B cell (primary cell): Measurements from ENCODE around the gene PRR7. TPM values are rescaled to one million over a fixed set of nuclear protein-coding genes. Genes with fewer than 3 reads are reported as not detected.

Experiments
- ATAC-seq: fragments of 200-7000 bp; cut with Tn5 transposase; one replicate; pipeline ENCODE4 v1.10.0; 2021; ENCODE audit warnings: low read depth, mild to moderate bottlenecking, moderate number of reproducible peaks, moderate library complexity
- CTCF ChIA-PET: fragments of 350-600 bp; sonication (Branson Sonifier 250); formaldehyde crosslinking; loops from one replicate; lab custom pipeline; 2021; ENCODE audit warnings: antibody characterized with exemption, inconsistent platforms; lab: Charles Lee
- POLR2A ChIA-PET: fragments of 350-600 bp; sonication (Branson Sonifier 250); formaldehyde crosslinking; loops from one replicate; lab custom pipeline; 2021; ENCODE audit warnings: antibody characterized with exemption; lab: Charles Lee
- DNase-seq: peaks from one replicate; pipeline ENCODE4 v3.0.0; 2013
- H2AFZ ChIP-seq: 2 replicates; pipeline ENCODE4 v1.6.1; 2012; ENCODE audit warnings: mild to moderate bottlenecking, low read depth, low read length; ENCODE audit not compliant: insufficient read depth, poor library complexity, severe bottlenecking
- H3K27ac ChIP-seq, 2 donors: 1 replicate in 1 of 2; 2 replicates in 1 of 2; pipeline ENCODE4 v1.5.1; 2012 to 2013; ENCODE audit warnings: low read length in 2 of 2, mild to moderate bottlenecking in 2 of 2, moderate library complexity in 1 of 2
- H3K27me3 ChIP-seq, 4 experiments: fragments of 200-600 bp in 1 of 4; sonication (generic) in 1 of 4; replicated peaks in 1 of 4; 1 replicate in 2 of 4; 2 replicates in 2 of 4; pipeline versions ENCODE4 v1.6.1 to v1.7.0; 2013 to 2016; ENCODE audit warnings: low read length in 3 of 4, mild to moderate bottlenecking in 2 of 4, mixed read lengths in 1 of 4, moderate library complexity in 1 of 4; ENCODE audit not compliant: insufficient read depth in 4 of 4, control insufficient read depth in 3 of 4; ENCODE audit errors: control extremely low read depth in 1 of 4
- H3K36me3 ChIP-seq, 2 experiments: replicated peaks in 1 of 2; 1 replicate in 1 of 2; 2 replicates in 1 of 2; pipeline versions ENCODE4 v1.6.1 to v1.7.1; 2013; ENCODE audit warnings: low read length in 1 of 2; ENCODE audit not compliant: insufficient read depth in 2 of 2, control insufficient read depth in 1 of 2; ENCODE audit errors: control extremely low read depth in 1 of 2, extremely low read depth in 1 of 2
- H3K4me1 ChIP-seq, 2 donors: fragments of 200-600 bp in 1 of 2; sonication (generic) in 1 of 2; 1 replicate in 1 of 2; 2 replicates in 1 of 2; pipeline versions ENCODE4 v1.5.1 to v1.6.1; 2013 to 2017; ENCODE audit warnings: low read length in 2 of 2; ENCODE audit not compliant: control insufficient read depth in 2 of 2, insufficient read depth in 2 of 2
- H3K4me2 ChIP-seq: replicated peaks from 2 replicates; pipeline ENCODE3; 2012; ENCODE audit warnings: mild to moderate bottlenecking, low read depth, low read length; ENCODE audit not compliant: poor library complexity, severe bottlenecking
- H3K4me3 ChIP-seq, 5 experiments: fragments of 200-600 bp in 1 of 5; sonication (generic) in 1 of 5; 1 replicate in 3 of 5; 2 replicates in 2 of 5; pipeline versions ENCODE4 v1.5.1 to v1.7.0; 2011 to 2016; ENCODE audit warnings: low read length in 4 of 5, mild to moderate bottlenecking in 4 of 5, low read depth in 2 of 5, control low read depth in 1 of 5, moderate library complexity in 1 of 5; ENCODE audit not compliant: insufficient read depth in 1 of 5; ENCODE audit errors: control extremely low read depth in 1 of 5, extremely low read depth in 1 of 5
- H3K79me2 ChIP-seq: fragments of 200-600 bp; sonication (generic); one replicate; pipeline ENCODE4 v1.6.0; 2016; ENCODE audit warnings: low read length; ENCODE audit not compliant: control insufficient read depth, insufficient read depth
- H3K9ac ChIP-seq: fragments of 200-600 bp; sonication (generic); 2 replicates; pipeline ENCODE4 v1.6.1; 2017; ENCODE audit warnings: mild to moderate bottlenecking, low read length, moderate library complexity
- H3K9me3 ChIP-seq, 3 donors: one replicate each; pipeline versions ENCODE4 v1.6.1 to v1.7.1; 2013; ENCODE audit warnings: low read length in 2 of 3; ENCODE audit not compliant: control insufficient read depth in 2 of 3, insufficient read depth in 1 of 3; ENCODE audit errors: control extremely low read depth in 1 of 3
- H4K20me1 ChIP-seq: 2 replicates; pipeline ENCODE4 v1.6.0; 2012; ENCODE audit warnings: mild to moderate bottlenecking, low read length; ENCODE audit not compliant: insufficient read depth, control insufficient read depth, poor library complexity, severe bottlenecking
- H3K27ac Mint-ChIP-seq: one replicate; pipeline ENCODE4 v1.8.0; 2021; ENCODE audit warnings: mixed read lengths
- H3K27me3 Mint-ChIP-seq: one replicate; pipeline ENCODE4 v1.8.0; 2021; ENCODE audit warnings: mixed read lengths
- H3K4me1 Mint-ChIP-seq: one replicate; pipeline ENCODE4 v1.8.0; 2021; ENCODE audit warnings: mixed read lengths
- H3K4me3 Mint-ChIP-seq: one replicate; pipeline ENCODE4 v1.8.0; 2021; ENCODE audit warnings: mixed read lengths
- H3K9me3 Mint-ChIP-seq: one replicate; pipeline ENCODE4 v1.8.0; 2022; ENCODE audit warnings: mixed read lengths; ENCODE audit not compliant: insufficient read depth
- EZH2 ChIP-seq: IDR thresholded peaks from 2 replicates; pipeline ENCODE4 v1.6.1; 2012; ENCODE audit warnings: borderline replicate concordance, low read depth, mild to moderate bottlenecking, moderate library complexity, low read length; ENCODE audit not compliant: insufficient read depth, poor library complexity, severe bottlenecking
- WGBS: methylation state at CpG from one replicate; pipeline ENCODE4 v1.1.5; 2013; ENCODE audit warnings: missing lambda C conversion rate; ENCODE audit not compliant: insufficient coverage; 5-methylcytosine and 5-hydroxymethylcytosine counted together
- intact Hi-C: fragments of 100-400 bp; cut with micrococcal nuclease; formaldehyde crosslinking; loops from one replicate; pipeline ENCODE4 v1.10.0; 2022
- polyA plus RNA-seq: library from polyadenylated mRNA; depleted of rRNA; stranded (reverse); fragments of >200 nt; gene quantifications from 2 replicates; pipeline ENCODE4 v1.2.3, GENCODE V29; 2012
- total RNA-seq, 2 donors: library from RNA; stranded (reverse); fragments of 120-200 nt in 1 of 2; gene quantifications; 1 replicate in 1 of 2; 2 replicates in 1 of 2; pipeline versions ENCODE4 v1.2.3 to v1.2.4, GENCODE V29; 2013 to 2022
- TF ChIP-seq, protein P1 (sequence below): fragments of 200-600 bp; IDR thresholded peaks from one replicate; pipeline ENCODE4 v1.8.0; 2022; ENCODE audit warnings: antibody characterized with exemption, mild to moderate bottlenecking

The PRR7 gene
- total and polyA plus RNA-seq, 2 donors (not counting 1 experiment from before 2014, with no cell fraction given), result 4.8 to 84.4 TPM

DNA sequence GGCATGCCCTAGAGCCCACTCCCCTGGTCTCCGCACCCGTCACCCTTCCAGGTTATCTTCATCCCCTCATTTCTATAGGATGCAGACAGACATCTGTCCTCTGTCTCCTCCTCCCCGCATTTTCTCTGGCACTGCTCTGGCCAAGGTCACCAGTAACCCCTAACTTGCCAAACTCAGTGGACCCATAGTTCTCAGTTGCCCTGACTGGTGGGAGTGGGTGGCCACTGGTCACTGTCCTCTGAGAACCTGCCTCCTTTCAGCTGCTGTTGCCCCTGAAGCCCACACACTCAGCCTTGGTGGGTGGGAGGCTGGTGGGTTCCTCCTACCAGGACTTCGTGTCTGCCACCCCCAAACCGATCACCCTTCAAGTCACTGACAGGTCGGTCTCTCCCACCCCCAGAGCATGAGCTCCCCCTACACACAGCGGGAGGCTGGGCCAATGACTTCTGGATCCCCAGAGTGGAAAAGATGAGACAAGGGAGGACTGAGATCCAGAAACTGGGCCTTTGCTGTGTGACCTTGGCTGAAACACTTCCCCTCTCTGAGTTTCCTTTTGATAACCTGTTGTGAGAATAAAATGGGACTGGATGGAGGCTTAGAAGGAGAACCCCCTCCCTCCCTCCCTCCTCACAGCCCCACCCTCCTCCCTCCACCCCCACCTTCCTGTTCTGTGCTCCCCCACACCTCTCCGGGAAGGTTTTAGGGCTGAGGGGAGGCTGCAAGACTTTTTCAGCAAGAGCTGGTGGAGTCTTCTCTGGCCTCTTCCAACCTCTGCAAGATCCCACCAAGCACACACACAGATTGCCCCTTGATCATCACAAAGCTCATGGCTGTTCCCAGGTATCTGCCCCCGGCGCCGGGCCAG is 29.2 kb downstream of the PRR7 start:
- Histone ChIP-seq H3K79me2 (no peaks in the 10 kb centered on the region), H3K9ac (no peak overlapping the region), H3K36me3 (no peaks in the 10 kb centered on the region), H2AFZ (no peak overlapping the region), H3K4me1 (peaks cover 21 to 34% of the 10 kb centered on the region in 2 donors), H3K4me2 (no peak overlapping the region), H3K27me3 (peaks cover 0 to 24% (median 7%) of the 10 kb centered on the region in 4 experiments), H3K9me3 (no peaks in the 10 kb centered on the region), H3K27ac (no peak overlapping the region), H3K4me3 (no peak overlapping the region), H4K20me1 (peaks cover 11% of the 10 kb centered on the region)
- H3K4me3 Mint-ChIP-seq, result peak overlapping the region; percentile 24
- H3K4me1 Mint-ChIP-seq, result peaks cover 35% of the 10 kb centered on the region
- ATAC-seq, result no peak
- TF ChIP-seq, protein P1, sequence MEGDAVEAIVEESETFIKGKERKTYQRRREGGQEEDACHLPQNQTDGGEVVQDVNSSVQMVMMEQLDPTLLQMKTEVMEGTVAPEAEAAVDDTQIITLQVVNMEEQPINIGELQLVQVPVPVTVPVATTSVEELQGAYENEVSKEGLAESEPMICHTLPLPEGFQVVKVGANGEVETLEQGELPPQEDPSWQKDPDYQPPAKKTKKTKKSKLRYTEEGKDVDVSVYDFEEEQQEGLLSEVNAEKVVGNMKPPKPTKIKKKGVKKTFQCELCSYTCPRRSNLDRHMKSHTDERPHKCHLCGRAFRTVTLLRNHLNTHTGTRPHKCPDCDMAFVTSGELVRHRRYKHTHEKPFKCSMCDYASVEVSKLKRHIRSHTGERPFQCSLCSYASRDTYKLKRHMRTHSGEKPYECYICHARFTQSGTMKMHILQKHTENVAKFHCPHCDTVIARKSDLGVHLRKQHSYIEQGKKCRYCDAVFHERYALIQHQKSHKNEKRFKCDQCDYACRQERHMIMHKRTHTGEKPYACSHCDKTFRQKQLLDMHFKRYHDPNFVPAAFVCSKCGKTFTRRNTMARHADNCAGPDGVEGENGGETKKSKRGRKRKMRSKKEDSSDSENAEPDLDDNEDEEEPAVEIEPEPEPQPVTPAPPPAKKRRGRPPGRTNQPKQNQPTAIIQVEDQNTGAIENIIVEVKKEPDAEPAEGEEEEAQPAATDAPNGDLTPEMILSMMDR, result no peak
- TF ChIP-seq EZH2, result no peak
- CTCF ChIA-PET, result interaction anchor here (2.0 kb wide), 1 partner anchor 71 kb away, joined by 5 read pairs; no protein-coding TSS in a partner anchor
- 94% methylated on average over 5 of the region's 11 CpGs for WGBS
- intact Hi-C loops, result no loop called here
- POLR2A ChIA-PET, result no interaction called here
- peak overlapping the region; percentile 28 for H3K27ac Mint-ChIP-seq
- no peak for DNase-seq
- no peaks in the 10 kb centered on the region for H3K9me3 Mint-ChIP-seq
- peaks cover 8% of the 10 kb centered on the region for H3K27me3 Mint-ChIP-seq
